Nephron progenitor cell (in vitro differentiated cells): ENCODE results near the gene TRMT44.

ENCODE experiments used
- DNase-seq: peaks from one replicate; pipeline ENCODE4 v3.0.0; 2021
- H3K27ac Mint-ChIP-seq: 2 replicates; pipeline ENCODE4 v1.8.0; 2021; ENCODE audit warnings: mild to moderate bottlenecking, moderate library complexity, mixed read lengths
- H3K27me3 Mint-ChIP-seq: 2 replicates; pipeline ENCODE4 v1.8.0; 2021; ENCODE audit warnings: mild to moderate bottlenecking, low read depth, mixed read lengths; ENCODE audit not compliant: poor library complexity
- H3K36me3 Mint-ChIP-seq: 2 replicates; pipeline ENCODE4 v1.8.0; 2021; ENCODE audit warnings: low read depth, mixed read lengths
- H3K4me1 Mint-ChIP-seq: 2 replicates; pipeline ENCODE4 v1.8.0; 2021; ENCODE audit warnings: mixed read lengths
- H3K4me3 Mint-ChIP-seq: 2 replicates; pipeline ENCODE4 v1.8.0; 2021; ENCODE audit warnings: mild to moderate bottlenecking, moderate library complexity, mixed read lengths
- H3K9me3 Mint-ChIP-seq: 2 replicates; pipeline ENCODE4 v1.8.0; 2021; ENCODE audit warnings: mild to moderate bottlenecking, moderate library complexity, mixed read lengths
- CTCF ChIP-seq: fragments of 200-600 bp; sonication (generic); IDR thresholded peaks from 2 replicates; pipeline ENCODE4 v1.5.0; 2021; ENCODE audit warnings: antibody characterized with exemption

TRMT44 gene

GRCh38 chr4:8516061-8516573 is 75.5 kb downstream of the TRMT44 start:
- H3K4me3 Mint-ChIP-seq, result no peak overlapping the region
- H3K27me3 Mint-ChIP-seq, result peaks cover 15% of the 10 kb centered on the region
- DNase-seq, result no peak
- H3K9me3 Mint-ChIP-seq, result peaks cover 30% of the 10 kb centered on the region
- no peaks in the 10 kb centered on the region for H3K4me1 Mint-ChIP-seq
- no peaks in the 10 kb centered on the region for H3K36me3 Mint-ChIP-seq
- no peak overlapping the region for H3K27ac Mint-ChIP-seq
- TF ChIP-seq CTCF, result no peak

GRCh38 chr4:8516996-8517550 is 76.5 kb downstream of the TRMT44 start:
- no peaks in the 10 kb centered on the region for H3K36me3 Mint-ChIP-seq
- H3K27me3 Mint-ChIP-seq, result peaks cover 17% of the 10 kb centered on the region
- H3K4me3 Mint-ChIP-seq, result no peak overlapping the region
- no peak for DNase-seq
- no peaks in the 10 kb centered on the region for H3K4me1 Mint-ChIP-seq
- H3K9me3 Mint-ChIP-seq, result peaks cover 33% of the 10 kb centered on the region
- no peak overlapping the region for H3K27ac Mint-ChIP-seq
- no peak for TF ChIP-seq CTCF

GRCh38 chr4:8517946-8518345 is 77.4 kb downstream of the TRMT44 start:
- Mint-ChIP-seq H3K27ac (no peak overlapping the region), H3K27me3 (peaks cover 19% of the 10 kb centered on the region), H3K36me3 (no peaks in the 10 kb centered on the region), H3K4me3 (no peak overlapping the region), H3K9me3 (peaks cover 27% of the 10 kb centered on the region), H3K4me1 (no peaks in the 10 kb centered on the region)
- DNase-seq, result no peak
- TF ChIP-seq CTCF, result no peak

- DNase-seq, result no peak
- no peak overlapping the region for H3K27ac Mint-ChIP-seq
- H3K4me1 Mint-ChIP-seq, result peaks cover 17% of the 10 kb centered on the region
- TF ChIP-seq CTCF, result no peak
- peaks cover 20% of the 10 kb centered on the region for H3K9me3 Mint-ChIP-seq
- H3K36me3 Mint-ChIP-seq, result no peaks in the 10 kb centered on the region
- no peak overlapping the region for H3K4me3 Mint-ChIP-seq
- peaks cover 6% of the 10 kb centered on the region for H3K27me3 Mint-ChIP-seq
These were observed 81.9 kb downstream of the TRMT44 start for GRCh38 chr4:8522160-8523120.

GRCh38 chr4:8523175-8523574 is 82.6 kb downstream of the TRMT44 start:
- no peak overlapping the region for H3K27ac Mint-ChIP-seq
- H3K4me3 Mint-ChIP-seq, result no peak overlapping the region
- H3K27me3 Mint-ChIP-seq, result peaks cover 6% of the 10 kb centered on the region
- peaks cover 17% of the 10 kb centered on the region for H3K4me1 Mint-ChIP-seq
- no peak for TF ChIP-seq CTCF
- peaks cover 20% of the 10 kb centered on the region for H3K9me3 Mint-ChIP-seq
- H3K36me3 Mint-ChIP-seq, result no peaks in the 10 kb centered on the region
- DNase-seq, result no peak
